H1 (cell line): Measurements from ENCODE around the gene THEM5. TPM values are rescaled to one million over a fixed set of nuclear protein-coding genes. Genes with fewer than 3 reads are reported as not detected.

ENCODE experiments used
- CTCF ChIA-PET: fragments of 300-600 bp; sonication (Branson Sonifier 250); formaldehyde crosslinking; loops from one replicate; lab custom pipeline; 2021; ENCODE audit not compliant: partially characterized antibody; lab: Charles Lee
- POLR2A ChIA-PET: fragments of 300-600 bp; sonication (Branson Sonifier 250); formaldehyde crosslinking; loops from one replicate; lab custom pipeline; 2021; ENCODE audit warnings: inconsistent platforms; ENCODE audit not compliant: partially characterized antibody; lab: Charles Lee
- DNase-seq, 2 experiments: peaks; one replicate each; pipeline versions ENCODE4 v3.0.0 to v3.0.0-alpha.2; 2010 to 2022; ENCODE audit warnings: low spot score in 2 of 2, low read depth in 1 of 2, mixed read lengths in 1 of 2
- FAIRE-seq: peaks from 2 replicates; lab custom pipeline; 2011; peaks lifted over from hg19 to GRCh38; lab: Jason Lieb, UNC
- H2AFZ ChIP-seq: 2 replicates; pipeline ENCODE4 v1.8.1; 2012; ENCODE audit warnings: low read length, inconsistent platforms
- H2AK5ac ChIP-seq: 2 replicates; pipeline ENCODE4 v1.6.1; 2013; ENCODE audit warnings: low read depth, low read length
- H2BK120ac ChIP-seq: replicated peaks from 2 replicates; pipeline ENCODE3; 2013; ENCODE audit warnings: low read depth, low read length, inconsistent platforms
- H2BK12ac ChIP-seq: 2 replicates; pipeline ENCODE4 v1.6.1; 2013; ENCODE audit warnings: low read depth, low read length
- H2BK15ac ChIP-seq: 2 replicates; pipeline ENCODE4 v1.6.1; 2013; ENCODE audit warnings: low read length
- H2BK20ac ChIP-seq: 2 replicates; pipeline ENCODE4 v1.6.1; 2013; ENCODE audit warnings: low read length
- H2BK5ac ChIP-seq: 2 replicates; pipeline ENCODE4 v1.6.1; 2013; ENCODE audit warnings: low read depth, low read length
- H3K14ac ChIP-seq: 2 replicates; pipeline ENCODE4 v1.6.1; 2013; ENCODE audit warnings: inconsistent platforms; ENCODE audit not compliant: insufficient read length
- H3K18ac ChIP-seq: 2 replicates; pipeline ENCODE4 v1.6.1; 2013; ENCODE audit warnings: low read length; ENCODE audit errors: extremely low read depth
- H3K23ac ChIP-seq: 2 replicates; pipeline ENCODE4 v1.6.1; 2013; ENCODE audit warnings: inconsistent platforms; ENCODE audit not compliant: insufficient read length
- H3K23me2 ChIP-seq: 2 replicates; pipeline ENCODE4 v1.6.1; 2013; ENCODE audit warnings: low read depth, low read length
- H3K27ac ChIP-seq: 2 replicates; pipeline ENCODE4 v1.6.1; 2011; ENCODE audit warnings: low read depth, low read length, inconsistent platforms
- H3K27me3 ChIP-seq, 4 experiments: replicated peaks in 1 of 4; 1 replicate in 1 of 4; 2 replicates in 3 of 4; pipeline versions ENCODE4 v1.6.1 to v1.8.1; 2011 to 2013; ENCODE audit warnings: low read length in 3 of 4, mild to moderate bottlenecking in 3 of 4, inconsistent platforms in 2 of 4, mixed read lengths in 2 of 4, moderate library complexity in 1 of 4; ENCODE audit not compliant: control insufficient read depth in 3 of 4, insufficient read depth in 3 of 4; ENCODE audit errors: extremely low read depth in 1 of 4
- H3K36me3 ChIP-seq, 4 experiments: 2 replicates each; pipeline versions ENCODE4 v1.6.1 to v1.8.1; 2011 to 2013; ENCODE audit warnings: mild to moderate bottlenecking in 4 of 4, low read length in 3 of 4, moderate library complexity in 2 of 4, control low read depth in 1 of 4, inconsistent platforms in 1 of 4; ENCODE audit not compliant: insufficient read depth in 4 of 4, control insufficient read depth in 2 of 4
- H3K4ac ChIP-seq: replicated peaks from 2 replicates; pipeline ENCODE3; 2013; ENCODE audit warnings: low read length, low read depth, mixed read lengths, inconsistent platforms; ENCODE audit not compliant: insufficient read length
- H3K4me1 ChIP-seq, 4 experiments: replicated peaks in 1 of 4; 1 replicate in 1 of 4; 2 replicates in 3 of 4; pipeline versions ENCODE4 v1.6.1 to v1.8.1; 2011 to 2013; ENCODE audit warnings: low read length in 3 of 4, inconsistent platforms in 2 of 4, mixed read lengths in 1 of 4; ENCODE audit not compliant: insufficient read depth in 4 of 4, control insufficient read depth in 3 of 4
- H3K4me2 ChIP-seq, 2 experiments: 2 replicates each; pipeline versions ENCODE4 v1.6.1 to v1.8.1; 2011 to 2013; ENCODE audit warnings: low read depth in 2 of 2, low read length in 2 of 2, control low read depth in 1 of 2, inconsistent platforms in 1 of 2, mild to moderate bottlenecking in 1 of 2; ENCODE audit not compliant: insufficient read depth in 1 of 2
- H3K4me3 ChIP-seq, 4 experiments: fragments of 200-600, 300-600 bp in 1 of 4; sonication (generic), shearing (Covaris generic), sonication (Bioruptor Twin) in 1 of 4; 2 replicates each; pipeline versions ENCODE4 v1.5.1 to v1.8.1; 2011 to 2016; ENCODE audit warnings: low read length in 4 of 4, low read depth in 3 of 4, control low read depth in 2 of 4, inconsistent platforms in 2 of 4, mild to moderate bottlenecking in 2 of 4, mixed read lengths in 1 of 4, moderate library complexity in 1 of 4; ENCODE audit not compliant: insufficient read depth in 2 of 4; ENCODE audit errors: extremely low read depth in 1 of 4
- H3K56ac ChIP-seq: replicated peaks from 2 replicates; pipeline ENCODE3; 2013; ENCODE audit warnings: low read depth, mild to moderate bottlenecking, mixed read lengths, low read length, inconsistent platforms; ENCODE audit not compliant: insufficient read length
- H3K79me1 ChIP-seq: 2 replicates; pipeline ENCODE4 v1.6.1; 2013; ENCODE audit warnings: low read depth, low read length, control low read depth
- H3K79me2 ChIP-seq, 2 experiments: 2 replicates each; pipeline versions ENCODE4 v1.6.1 to v1.8.1; 2012 to 2013; ENCODE audit warnings: low read length in 2 of 2, mild to moderate bottlenecking in 2 of 2, inconsistent platforms in 1 of 2; ENCODE audit not compliant: insufficient read depth in 2 of 2, control insufficient read depth in 1 of 2
- H3K9ac ChIP-seq, 4 experiments: replicated peaks in 1 of 4; 1 replicate in 1 of 4; 2 replicates in 3 of 4; pipeline versions ENCODE4 v1.6.1 to v1.8.1; 2011 to 2013; ENCODE audit warnings: low read depth in 3 of 4, low read length in 3 of 4, control low read depth in 2 of 4, mild to moderate bottlenecking in 2 of 4, moderate library complexity in 2 of 4, inconsistent platforms in 1 of 4; ENCODE audit errors: extremely low read depth in 1 of 4
- H3K9me3 ChIP-seq, 2 experiments: 2 replicates each; pipeline versions ENCODE4 v1.6.1 to v1.8.1; 2012 to 2013; ENCODE audit warnings: mild to moderate bottlenecking in 2 of 2, moderate library complexity in 2 of 2, control low read depth in 1 of 2, inconsistent platforms in 1 of 2, low read depth in 1 of 2, low read length in 1 of 2, mixed read lengths in 1 of 2; ENCODE audit not compliant: insufficient read depth in 2 of 2
- H4K20me1 ChIP-seq, 2 experiments: replicated peaks in 1 of 2; 2 replicates each; pipeline versions ENCODE3 to v1.8.1; 2011 to 2013; ENCODE audit warnings: inconsistent platforms in 2 of 2, low read length in 2 of 2, mild to moderate bottlenecking in 1 of 2; ENCODE audit not compliant: insufficient read depth in 2 of 2, control insufficient read depth in 1 of 2
- H4K5ac ChIP-seq: 2 replicates; pipeline ENCODE4 v1.6.1; 2013; ENCODE audit warnings: low read length, low read depth, mixed read lengths, inconsistent platforms; ENCODE audit not compliant: insufficient read length
- H4K8ac ChIP-seq: 2 replicates; pipeline ENCODE4 v1.8.0; 2013; ENCODE audit warnings: mild to moderate bottlenecking, moderate library complexity, low read length, inconsistent platforms; ENCODE audit not compliant: insufficient read depth; ENCODE audit errors: extremely low read depth
- H4K91ac ChIP-seq: replicated peaks from 2 replicates; pipeline ENCODE3; 2013; ENCODE audit warnings: low read length, mixed read lengths, inconsistent platforms; ENCODE audit not compliant: insufficient read length
- ATF2 ChIP-seq: IDR thresholded peaks from 2 replicates; pipeline ENCODE4 v1.6.1; 2012; ENCODE audit warnings: low read length, inconsistent platforms
- BCL11A ChIP-seq, 2 experiments: IDR thresholded peaks; one replicate each; pipeline ENCODE4 v1.6.1; 2011; ENCODE audit warnings: low read depth in 2 of 2, low read length in 2 of 2, mild to moderate bottlenecking in 2 of 2
- EP300 ChIP-seq, 2 experiments: IDR thresholded peaks; 1 replicate in 1 of 2; 2 replicates in 1 of 2; pipeline ENCODE4 v1.6.1; 2011 to 2012; ENCODE audit warnings: low read depth in 2 of 2, low read length in 2 of 2, mild to moderate bottlenecking in 2 of 2, borderline replicate concordance in 1 of 2, inconsistent platforms in 1 of 2, moderate library complexity in 1 of 2
- FOSL1 ChIP-seq: IDR thresholded peaks from 2 replicates; pipeline ENCODE4 v1.6.1; 2011; ENCODE audit warnings: mild to moderate bottlenecking, low read depth, low read length, moderate library complexity; ENCODE audit not compliant: insufficient read depth
- GABPA ChIP-seq: IDR thresholded peaks from 2 replicates; pipeline ENCODE4 v1.6.1; 2011; ENCODE audit warnings: mild to moderate bottlenecking, low read length, moderate library complexity, borderline replicate concordance; ENCODE audit not compliant: insufficient read depth
- SIN3A ChIP-seq, 2 experiments: IDR thresholded peaks in 1 of 2; conservative IDR thresholded peaks in 1 of 2; 2 replicates each; pipeline ENCODE4 v1.6.1; 2011 to 2012; ENCODE audit warnings: low read length in 2 of 2, improper control_type of control experiment in 1 of 2, low read depth in 1 of 2, mild to moderate bottlenecking in 1 of 2
- SIX5 ChIP-seq: IDR thresholded peaks from 2 replicates; pipeline ENCODE4 v1.6.1; 2011; ENCODE audit warnings: mild to moderate bottlenecking, low read depth, low read length
- TCF12 ChIP-seq: IDR thresholded peaks from 2 replicates; pipeline ENCODE4 v1.6.1; 2011; ENCODE audit warnings: low read depth, mild to moderate bottlenecking, low read length
- YY1 ChIP-seq: IDR thresholded peaks from 2 replicates; pipeline ENCODE4 v1.6.1; 2011; ENCODE audit warnings: low read depth, mild to moderate bottlenecking, low read length
- WGBS, 2 experiments: shearing (Covaris generic) in 1 of 2; methylation state at CpG; one replicate each; pipeline versions ENCODE4 v1.1.6 to v1.1.7; 2013 to 2015; ENCODE audit warnings: low lambda C conversion rate in 2 of 2, mixed read lengths in 2 of 2, inconsistent platforms in 1 of 2, low coverage in 1 of 2, missing lambda C conversion rate in 1 of 2; ENCODE audit not compliant: insufficient replicate concordance in 2 of 2, insufficient coverage in 1 of 2, insufficient read length in 1 of 2; ENCODE audit errors: extremely low coverage in 1 of 2, missing lambda C conversion rate in 1 of 2; 5-methylcytosine and 5-hydroxymethylcytosine counted together
- polyA plus RNA-seq, 7 experiments: library from polyadenylated mRNA; depleted of rRNA in 3 of 7; stranded (reverse) in 5 of 7; unstranded in 2 of 7; fragments of >200 nt in 5 of 7; fragments of 200-250 nt in 2 of 7; gene quantifications; 1 replicate in 5 of 7; 2 replicates in 1 of 7; 4 replicates in 1 of 7; pipeline versions ENCODE4 v1.2.1 to v1.2.3, GENCODE V29; 2011 to 2013; ENCODE audit warnings: missing spikeins in 2 of 7, mixed read lengths in 2 of 7
- total RNA-seq: library from RNA; stranded (reverse); fragmentation: NEBNext Ultra II Directional; extraction: Animal tissue kit (Norgen Biotek cat#: 25700); gene quantifications from 2 replicates; pipeline ENCODE4 v1.2.1, GENCODE V29; 2021

Gene THEM5
- total and polyA plus RNA-seq, 2 of the 8 experiments (the other 6 are each of a cell fraction or from before 2014, with no cell fraction given): not detected

DNA sequence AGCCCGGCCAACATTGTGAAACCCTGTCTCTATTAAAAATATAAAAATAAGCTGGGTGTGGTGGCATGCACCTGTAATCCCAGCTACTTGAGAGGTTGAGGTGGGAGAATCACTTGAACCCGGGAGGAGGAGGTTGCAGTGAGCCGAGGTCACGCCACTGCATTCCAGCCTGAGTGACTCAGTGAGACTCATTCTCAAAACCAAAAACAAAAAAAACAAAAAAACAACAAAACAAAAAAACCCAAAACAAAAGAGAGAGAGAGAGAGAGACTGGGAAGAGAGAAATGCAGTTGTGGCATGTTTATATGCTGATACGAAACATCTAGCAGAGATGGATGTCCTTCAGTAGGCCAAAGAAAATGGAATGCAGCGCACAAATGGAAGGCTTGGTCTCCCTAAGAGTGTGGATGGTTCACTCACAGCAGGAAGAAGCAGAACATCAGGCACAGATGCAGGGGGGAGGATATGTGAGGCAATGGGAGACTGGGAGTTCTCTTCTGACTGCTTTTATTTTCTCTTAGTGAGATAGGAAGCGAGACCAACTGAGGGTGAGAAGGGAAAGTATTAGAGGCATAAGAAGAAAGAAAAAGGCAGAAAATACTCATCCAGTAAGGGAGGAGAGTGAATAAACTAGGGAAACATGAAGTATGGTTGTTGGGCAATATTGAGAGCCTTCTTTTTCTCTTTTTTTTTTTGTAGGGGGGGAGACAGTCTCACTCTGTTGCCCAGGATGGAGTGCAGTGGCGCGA lies 39.8 kb upstream of the THEM5 start:
- Histone ChIP-seq H3K9me3 (no peaks in the 10 kb centered on the region), H3K56ac (no peak overlapping the region), H3K23ac (no peak overlapping the region), H2AFZ (no peak overlapping the region), H3K9ac (no peak overlapping the region), H2BK12ac (no peak overlapping the region), H3K36me3 (peaks cover 0 to 3% (median 0%) of the 10 kb centered on the region in 4 experiments; a peak in 4 of 8 replicates), H4K91ac (no peak overlapping the region), H2BK15ac (no peak overlapping the region), H3K79me2 (no peaks in the 10 kb centered on the region), H2BK5ac (no peak overlapping the region), H4K5ac (no peak overlapping the region), H3K4ac (no peak overlapping the region), H3K27me3 (no peaks in the 10 kb centered on the region), H2BK20ac (no peak overlapping the region), H4K20me1 (peaks cover 0 to 2% of the 10 kb centered on the region in 2 experiments), H3K79me1 (no peaks in the 10 kb centered on the region; the same call in 1 of the 2 replicates), H3K4me3 (no peak overlapping the region), H3K23me2 (no peaks in the 10 kb centered on the region), H3K27ac (no peak overlapping the region), H2BK120ac (no peak overlapping the region), H3K14ac (no peak overlapping the region), H4K8ac (no peak overlapping the region), H3K4me2 (no peak overlapping the region), H3K4me1 (no peaks in the 10 kb centered on the region), H3K18ac (no peak overlapping the region), H2AK5ac (no peak overlapping the region)
- FAIRE-seq (no peak), DNase-seq (no peak)
- CTCF ChIA-PET: interaction anchor here (0.6 to 1.7 kb wide), 8 partner anchors 11 to 123 kb away, joined by 3 to 6 read pairs (median 3); partner anchors contain the start of gene THEM4
- POLR2A ChIA-PET: no interaction called here
- WGBS, 2 experiments: 83% methylated on average over 9 of the region's 9 CpGs; no CpG with 5 or more reads in 1 of the 2 experiments
- TF ChIP-seq YY1 (no peak), TCF12 (no peak), GABPA (no peak), SIN3A (conservative IDR thresholded peaks at IDR 0.05 in 1 of 2, IDR thresholded peaks at IDR 0.05 in 1 of 2; ENCODE audit: low read depth in 1 of 2, low read length in 2 of 2) (no peak), FOSL1 (no peak), SIX5 (no peak), BCL11A (IDR thresholded peaks at IDR 0.05; ENCODE audit: low read depth in 2 of 2, low read length in 2 of 2) (no peak), ATF2 (no peak), EP300 (IDR thresholded peaks at IDR 0.05; ENCODE audit: borderline replicate concordance in 1 of 2, low read depth in 2 of 2, low read length in 2 of 2) (no peak)
